ENCODE measurements around the gene PSMA7. TPM values are rescaled to one million over a fixed set of nuclear protein-coding genes. Genes with fewer than 3 reads are reported as not detected.

PSMA7 gene
- total and polyA plus RNA-seq, 2 of the 8 experiments (the other 6 are each of a cell fraction or from before 2014, with no cell fraction given) = 361 to 648 TPM

DNA sequence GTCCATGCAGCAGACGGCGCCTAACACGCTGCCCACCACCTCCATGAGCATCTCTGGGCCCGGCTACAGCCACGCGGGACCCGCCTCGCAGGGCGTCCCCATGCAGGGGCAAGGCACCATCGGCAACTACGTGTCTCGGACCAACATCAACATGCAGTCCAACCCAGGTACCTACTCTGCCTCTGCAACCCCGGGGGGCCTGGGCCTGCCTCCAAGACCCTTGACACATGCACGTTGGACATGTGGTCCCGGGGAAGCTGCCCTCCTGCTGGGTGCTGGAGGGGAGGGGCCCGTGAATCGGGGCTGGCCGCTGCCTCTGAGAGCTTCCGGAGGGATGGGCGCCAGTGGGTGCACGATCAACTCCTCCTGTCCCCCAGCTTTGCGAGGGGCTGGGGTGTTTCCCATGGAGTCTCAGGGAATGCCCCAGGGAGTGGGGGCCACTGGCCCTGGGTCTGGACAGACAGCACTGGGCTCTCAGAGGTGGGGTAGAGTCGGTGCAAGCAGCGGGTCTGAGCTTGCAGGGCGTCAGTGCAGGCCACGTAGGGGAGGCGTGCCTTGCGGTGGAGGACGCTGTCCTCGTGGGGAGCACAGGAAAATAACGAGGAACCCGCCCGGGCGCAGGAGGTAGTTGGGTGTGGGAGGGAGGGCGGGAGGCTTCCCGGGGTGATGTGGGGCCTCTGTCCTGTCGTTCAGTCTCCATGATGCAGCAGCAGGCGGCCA, 19.7 kb upstream of the PSMA7 start:
- H2BK5ac ChIP-seq (ENCODE audit: low read depth, low read length) = no peak overlapping the region
- H2BK20ac ChIP-seq (ENCODE audit: low read length) = no peak overlapping the region
- no peak overlapping the region for H3K9ac ChIP-seq (replicated peaks in 1 of 4; ENCODE audit: extremely low read depth in 1 of 4, low read depth in 3 of 4, low read length in 3 of 4)
- no peak overlapping the region for H3K4me2 ChIP-seq (ENCODE audit: insufficient read depth in 1 of 2, low read depth in 2 of 2, low read length in 2 of 2)
- FAIRE-seq (no peak), DNase-seq (ENCODE audit: low read depth in 1 of 2, low spot score in 2 of 2) (no peak)
- no peaks in the 10 kb centered on the region for H3K9me3 ChIP-seq (ENCODE audit: insufficient read depth in 2 of 2, low read depth in 1 of 2, low read length in 1 of 2)
- no peak overlapping the region for H3K27ac ChIP-seq (ENCODE audit: low read depth, low read length)
- no peaks in the 10 kb centered on the region for H3K4me1 ChIP-seq (replicated peaks in 1 of 4; ENCODE audit: control insufficient read depth in 3 of 4, insufficient read depth in 4 of 4, low read length in 3 of 4)
- no peak overlapping the region for H2BK120ac ChIP-seq (replicated peaks; ENCODE audit: low read depth, low read length)
- H3K4ac ChIP-seq (replicated peaks; ENCODE audit: insufficient read length, low read depth, low read length) = no peak overlapping the region
- CTCF ChIA-PET (ENCODE audit: partially characterized antibody) = no interaction called here
- 97% methylated on average over 36 of the region's 38 CpGs; no CpG with 5 or more reads in 1 of the 2 experiments for WGBS, 2 experiments (ENCODE audit: extremely low coverage in 1 of 2, insufficient coverage in 1 of 2, insufficient read length in 1 of 2, insufficient replicate concordance in 2 of 2, low coverage in 1 of 2, low lambda C conversion rate in 2 of 2, missing lambda C conversion rate in 1 of 2)
- no peak overlapping the region for H2BK15ac ChIP-seq (ENCODE audit: low read length)
- H4K5ac ChIP-seq (ENCODE audit: insufficient read length, low read depth, low read length) = no peak overlapping the region
- POLR2A ChIA-PET (ENCODE audit: partially characterized antibody) = no interaction called here
- H4K91ac ChIP-seq (replicated peaks; ENCODE audit: insufficient read length, low read length) = no peak overlapping the region
- H3K79me2 ChIP-seq (ENCODE audit: control insufficient read depth in 1 of 2, insufficient read depth in 2 of 2, low read length in 2 of 2) = peaks cover 2 to 20% of the 10 kb centered on the region in 2 experiments; a peak in 3 of 4 replicates
- peaks cover 13 to 50% (median 32%) of the 10 kb centered on the region in 4 experiments for H3K36me3 ChIP-seq (ENCODE audit: control insufficient read depth in 2 of 4, insufficient read depth in 4 of 4, low read length in 3 of 4)
- no peaks in the 10 kb centered on the region for H3K23me2 ChIP-seq (ENCODE audit: low read depth, low read length)
- H2BK12ac ChIP-seq (ENCODE audit: low read depth, low read length) = no peak overlapping the region
- no peak overlapping the region for H2AK5ac ChIP-seq (ENCODE audit: low read depth, low read length)
- H2AFZ ChIP-seq (ENCODE audit: low read length) = no peak overlapping the region
- H4K8ac ChIP-seq (ENCODE audit: extremely low read depth, insufficient read depth, low read length) = peak overlapping the region; percentile 91
- no peak overlapping the region for H3K14ac ChIP-seq (ENCODE audit: insufficient read length)
- H3K23ac ChIP-seq (ENCODE audit: insufficient read length) = no peak overlapping the region
- no peak overlapping the region for H3K18ac ChIP-seq (ENCODE audit: extremely low read depth, low read length)
- no peak overlapping the region for H3K56ac ChIP-seq (replicated peaks; ENCODE audit: insufficient read length, low read depth, low read length)
- peaks cover 5 to 42% of the 10 kb centered on the region in 2 experiments for H4K20me1 ChIP-seq (replicated peaks in 1 of 2; ENCODE audit: control insufficient read depth in 1 of 2, insufficient read depth in 2 of 2, low read length in 2 of 2)
- H3K79me1 ChIP-seq (ENCODE audit: low read depth, low read length) = peaks cover 7% of the 10 kb centered on the region
- no peak overlapping the region for H3K4me3 ChIP-seq (ENCODE audit: extremely low read depth in 1 of 4, insufficient read depth in 2 of 4, low read depth in 3 of 4, low read length in 4 of 4)
- no peaks in the 10 kb centered on the region for H3K27me3 ChIP-seq (replicated peaks in 1 of 4; ENCODE audit: control insufficient read depth in 3 of 4, extremely low read depth in 1 of 4, insufficient read depth in 3 of 4, low read length in 3 of 4)
- TF ChIP-seq SRF (IDR thresholded peaks at IDR 0.05; ENCODE audit: low read depth, low read length) (no peak), CBX5 (IDR thresholded peaks at IDR 0.05; ENCODE audit: low read depth, low read length) (no peak), CEBPB (IDR thresholded peaks at IDR 0.05; ENCODE audit: low read depth, low read length) (no peak), TAF1 (IDR thresholded peaks at IDR 0.05; ENCODE audit: low read depth, low read length) (no peak), SIRT6 (IDR thresholded peaks at IDR 0.05; ENCODE audit: low read length) (no peak), SAP30 (IDR thresholded peaks at IDR 0.05; ENCODE audit: insufficient read depth, insufficient replicate concordance, low read length) (no peak), SP2 (IDR thresholded peaks at IDR 0.05; ENCODE audit: low read length) (no peak), SIX5 (IDR thresholded peaks at IDR 0.05; ENCODE audit: low read depth, low read length) (no peak), JUND (IDR thresholded peaks at IDR 0.05; ENCODE audit: low read length) (no peak), CREB1 (IDR thresholded peaks at IDR 0.05) (no peak), SP4 (IDR thresholded peaks at IDR 0.05; ENCODE audit: low read length) (no peak), GTF2F1 (IDR thresholded peaks at IDR 0.05; ENCODE audit: borderline replicate concordance, low read depth, low read length) (no peak)
- TF ChIP-seq, protein P1, sequence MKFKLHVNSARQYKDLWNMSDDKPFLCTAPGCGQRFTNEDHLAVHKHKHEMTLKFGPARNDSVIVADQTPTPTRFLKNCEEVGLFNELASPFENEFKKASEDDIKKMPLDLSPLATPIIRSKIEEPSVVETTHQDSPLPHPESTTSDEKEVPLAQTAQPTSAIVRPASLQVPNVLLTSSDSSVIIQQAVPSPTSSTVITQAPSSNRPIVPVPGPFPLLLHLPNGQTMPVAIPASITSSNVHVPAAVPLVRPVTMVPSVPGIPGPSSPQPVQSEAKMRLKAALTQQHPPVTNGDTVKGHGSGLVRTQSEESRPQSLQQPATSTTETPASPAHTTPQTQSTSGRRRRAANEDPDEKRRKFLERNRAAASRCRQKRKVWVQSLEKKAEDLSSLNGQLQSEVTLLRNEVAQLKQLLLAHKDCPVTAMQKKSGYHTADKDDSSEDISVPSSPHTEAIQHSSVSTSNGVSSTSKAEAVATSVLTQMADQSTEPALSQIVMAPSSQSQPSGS (IDR thresholded peaks at IDR 0.05; ENCODE audit: low read length) = no peak
